ENCODE results near the gene MAPRE2.
A peak's percentile ranks its signal among the peaks of the same experiment; 100 is the strongest.
"Not testable (repeated sequence)": the region's sequence is repeated elsewhere in the genome, so short reads cannot be mapped to it uniquely, and the experiment has no call there.

Gene MAPRE2

GRCh38 chr18:35143622-35144596 is 102.7 kb downstream of the MAPRE2 start:
- peak; percentile 14 for DNase-seq (ENCODE audit: low read depth)
- TF ChIP-seq CTCF (conservative IDR thresholded peaks at IDR 0.05; ENCODE audit: low read depth, low read length), result peak; percentile 90
- H3K4me3 ChIP-seq (ENCODE audit: low read length), result no peak overlapping the region

- no peak for TF ChIP-seq CTCF (conservative IDR thresholded peaks at IDR 0.05; ENCODE audit: low read depth, low read length)
- DNase-seq (ENCODE audit: low read depth), result no peak
- no peak overlapping the region for H3K4me3 ChIP-seq (ENCODE audit: low read length)
Observed at GRCh38 chr18:35144698-35145097, 103.5 kb downstream of the MAPRE2 start.

GRCh38 chr18:35150195-35150594 is 109.0 kb downstream of the MAPRE2 start:
- not testable (repeated sequence) for H3K4me3 ChIP-seq (ENCODE audit: low read length); DNase-seq (ENCODE audit: low read depth)

- no peak for DNase-seq (ENCODE audit: low read depth)
- no peak overlapping the region for H3K4me3 ChIP-seq (ENCODE audit: low read length)
- no peak for TF ChIP-seq CTCF (conservative IDR thresholded peaks at IDR 0.05; ENCODE audit: low read depth, low read length)
Observed at GRCh38 chr18:35153609-35154272, 112.5 kb downstream of the MAPRE2 start.

GRCh38 chr18:35155398-35156117 is 114.3 kb downstream of the MAPRE2 start:
- no peak for DNase-seq (ENCODE audit: low read depth)
- no peak overlapping the region for H3K4me3 ChIP-seq (ENCODE audit: low read length)
- TF ChIP-seq CTCF (conservative IDR thresholded peaks at IDR 0.05; ENCODE audit: low read depth, low read length), result no peak

DNA sequence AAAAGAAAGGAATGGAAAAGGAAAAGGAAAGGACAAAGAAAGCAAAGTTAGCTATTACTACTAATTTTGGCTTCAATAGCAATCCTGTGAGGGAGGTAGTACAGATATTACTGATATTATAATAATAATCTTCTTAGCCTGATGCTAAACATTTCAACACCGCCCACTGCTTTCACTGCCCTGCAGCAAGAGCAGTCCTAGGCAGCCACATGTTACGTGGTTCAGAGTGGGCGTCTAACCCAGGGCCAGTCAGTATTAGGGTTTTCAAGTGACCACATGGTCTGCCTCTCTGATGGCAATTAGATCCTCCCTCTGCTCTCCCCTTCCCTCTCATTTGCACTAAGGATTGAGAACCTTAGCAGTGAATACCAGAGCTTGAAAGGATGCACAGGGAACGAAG is 116.0 kb downstream of the MAPRE2 start:
- no peak for DNase-seq (ENCODE audit: low read depth)
- no peak for TF ChIP-seq CTCF (conservative IDR thresholded peaks at IDR 0.05; ENCODE audit: low read depth, low read length)
- no peak overlapping the region for H3K4me3 ChIP-seq (ENCODE audit: low read length)

DNA sequence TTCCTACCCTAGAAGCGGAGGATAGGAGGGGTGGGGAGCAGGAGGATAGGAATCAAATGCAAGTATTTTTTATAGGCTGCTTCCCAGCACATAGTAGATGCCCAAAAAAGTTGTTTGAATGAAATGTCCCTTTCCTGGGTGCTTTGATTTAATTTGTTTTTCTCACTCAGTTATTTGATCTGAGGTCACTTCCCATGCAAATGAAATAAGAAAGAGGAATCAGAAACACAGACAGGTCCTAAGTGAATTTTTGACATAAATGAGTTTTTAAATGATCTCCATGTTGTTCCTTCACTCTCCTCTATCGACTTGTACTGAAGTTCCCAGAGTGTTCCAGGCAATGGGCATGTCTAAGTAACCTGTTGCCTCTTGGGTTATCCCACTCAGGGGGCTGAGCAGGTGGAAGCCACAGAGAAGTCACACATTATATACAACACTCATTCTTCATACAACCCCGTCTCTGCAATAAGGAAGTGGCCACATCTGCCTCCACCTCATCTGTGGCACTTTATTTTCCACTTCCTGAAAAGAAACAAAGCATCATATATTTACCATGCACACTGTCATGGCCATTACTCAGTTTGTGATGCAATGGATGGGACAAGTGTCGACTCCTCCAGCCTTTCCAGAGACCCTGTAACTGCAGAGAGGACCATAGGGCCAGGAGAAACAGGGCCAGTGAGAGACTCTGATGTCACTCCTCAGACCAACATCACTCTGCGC is 117.7 kb downstream of the MAPRE2 start:
- no peak for DNase-seq (ENCODE audit: low read depth)
- TF ChIP-seq CTCF (conservative IDR thresholded peaks at IDR 0.05; ENCODE audit: low read depth, low read length), result no peak

More for the DNA sequence above, 117.7 kb downstream of the MAPRE2 start:
- no peak overlapping the region for H3K4me3 ChIP-seq (ENCODE audit: low read length)

All from retinal pigment epithelial cell (primary cell).